Nephron (organoid): Measurements from ENCODE around the gene LRBA.

Source experiments
- H3K27ac Mint-ChIP-seq, 3 experiments: 2 replicates each; pipeline ENCODE4 v1.8.0; 2020; ENCODE audit warnings: mixed read lengths in 3 of 3, mild to moderate bottlenecking in 2 of 3, moderate library complexity in 1 of 3
- H3K27me3 Mint-ChIP-seq: 2 replicates; pipeline ENCODE4 v1.8.0; 2021; ENCODE audit warnings: low read depth, mild to moderate bottlenecking, moderate library complexity, mixed read lengths
- H3K36me3 Mint-ChIP-seq: 2 replicates; pipeline ENCODE4 v1.8.0; 2020; ENCODE audit warnings: low read depth, mixed read lengths
- H3K4me1 Mint-ChIP-seq: 2 replicates; pipeline ENCODE4 v1.8.0; 2020; ENCODE audit warnings: mixed read lengths
- H3K4me3 Mint-ChIP-seq, 3 experiments: 2 replicates each; pipeline ENCODE4 v1.8.0; 2020; ENCODE audit warnings: mild to moderate bottlenecking in 3 of 3, mixed read lengths in 3 of 3, moderate library complexity in 2 of 3
- H3K9me3 Mint-ChIP-seq: 2 replicates; pipeline ENCODE4 v1.8.0; 2020; ENCODE audit warnings: mixed read lengths
- CTCF ChIP-seq, 3 experiments: fragments of 200-600 bp; sonication (generic); IDR thresholded peaks; one replicate each; pipeline ENCODE4 v1.5.0; 2021; ENCODE audit warnings: antibody characterized with exemption in 3 of 3; ENCODE audit not compliant: unreplicated experiment in 3 of 3

LRBA gene

GRCh38 chr4:150773032-150773431 is 242.1 kb downstream of the LRBA start:
- Mint-ChIP-seq H3K36me3 (no peaks in the 10 kb centered on the region), H3K4me3 (no peak overlapping the region), H3K9me3 (no peaks in the 10 kb centered on the region), H3K4me1 (no peaks in the 10 kb centered on the region), H3K27me3 (no peaks in the 10 kb centered on the region), H3K27ac (no peak overlapping the region)
- no peak for TF ChIP-seq CTCF (IDR thresholded peaks at IDR 0.05; ENCODE audit: unreplicated experiment in 3 of 3)

- TF ChIP-seq CTCF (IDR thresholded peaks at IDR 0.05; ENCODE audit: unreplicated experiment in 3 of 3) = no peak
Measured at GRCh38 chr4:150771382-150771781, 243.7 kb downstream of the LRBA start.

GRCh38 chr4:150769845-150770244 is 245.2 kb downstream of the LRBA start:
- H3K27ac Mint-ChIP-seq = no peak overlapping the region
- no peaks in the 10 kb centered on the region for H3K36me3 Mint-ChIP-seq
- no peak for TF ChIP-seq CTCF (IDR thresholded peaks at IDR 0.05; ENCODE audit: unreplicated experiment in 3 of 3)
- no peaks in the 10 kb centered on the region for H3K9me3 Mint-ChIP-seq
- no peaks in the 10 kb centered on the region for H3K4me1 Mint-ChIP-seq
- no peak overlapping the region for H3K4me3 Mint-ChIP-seq
- H3K27me3 Mint-ChIP-seq = no peaks in the 10 kb centered on the region

More at GRCh38 chr4:150771382-150771781, 243.7 kb downstream of the LRBA start:
- no peaks in the 10 kb centered on the region for H3K27me3 Mint-ChIP-seq
- H3K4me3 Mint-ChIP-seq = no peak overlapping the region
- H3K4me1 Mint-ChIP-seq = no peaks in the 10 kb centered on the region
- H3K27ac Mint-ChIP-seq = no peak overlapping the region
- no peaks in the 10 kb centered on the region for H3K9me3 Mint-ChIP-seq
- no peaks in the 10 kb centered on the region for H3K36me3 Mint-ChIP-seq

GRCh38 chr4:150769248-150769647 is 245.8 kb downstream of the LRBA start:
- TF ChIP-seq CTCF (IDR thresholded peaks at IDR 0.05; ENCODE audit: unreplicated experiment in 3 of 3) = no peak
- H3K27ac Mint-ChIP-seq = no peak overlapping the region
- no peak overlapping the region for H3K4me3 Mint-ChIP-seq
- no peaks in the 10 kb centered on the region for H3K27me3 Mint-ChIP-seq
- H3K36me3 Mint-ChIP-seq = peaks cover 3% of the 10 kb centered on the region
- peaks cover 2% of the 10 kb centered on the region for H3K9me3 Mint-ChIP-seq
- H3K4me1 Mint-ChIP-seq = no peaks in the 10 kb centered on the region

- Mint-ChIP-seq H3K9me3 (peaks cover 2% of the 10 kb centered on the region), H3K4me3 (no peak overlapping the region), H3K27ac (no peak overlapping the region), H3K27me3 (no peaks in the 10 kb centered on the region), H3K4me1 (no peaks in the 10 kb centered on the region), H3K36me3 (peaks cover 6% of the 10 kb centered on the region)
- TF ChIP-seq CTCF (IDR thresholded peaks at IDR 0.05; ENCODE audit: unreplicated experiment in 3 of 3) = no peak
Measured at GRCh38 chr4:150768497-150768896, 246.6 kb downstream of the LRBA start.

GRCh38 chr4:150765216-150765615 is 249.9 kb downstream of the LRBA start:
- Mint-ChIP-seq H3K27ac (no peak overlapping the region), H3K4me3 (no peak overlapping the region), H3K27me3 (no peaks in the 10 kb centered on the region), H3K4me1 (no peaks in the 10 kb centered on the region), H3K36me3 (peaks cover 7% of the 10 kb centered on the region), H3K9me3 (peaks cover 2% of the 10 kb centered on the region)
- no peak for TF ChIP-seq CTCF (IDR thresholded peaks at IDR 0.05; ENCODE audit: unreplicated experiment in 3 of 3)
